ENCODE data around the gene SLC22A14. TPM values are rescaled to one million over a fixed set of nuclear protein-coding genes. Genes with fewer than 3 reads are reported as not detected.

SLC22A14 gene
- total RNA-seq, 1 experiment from 2014 or later, result not detected

DNA sequence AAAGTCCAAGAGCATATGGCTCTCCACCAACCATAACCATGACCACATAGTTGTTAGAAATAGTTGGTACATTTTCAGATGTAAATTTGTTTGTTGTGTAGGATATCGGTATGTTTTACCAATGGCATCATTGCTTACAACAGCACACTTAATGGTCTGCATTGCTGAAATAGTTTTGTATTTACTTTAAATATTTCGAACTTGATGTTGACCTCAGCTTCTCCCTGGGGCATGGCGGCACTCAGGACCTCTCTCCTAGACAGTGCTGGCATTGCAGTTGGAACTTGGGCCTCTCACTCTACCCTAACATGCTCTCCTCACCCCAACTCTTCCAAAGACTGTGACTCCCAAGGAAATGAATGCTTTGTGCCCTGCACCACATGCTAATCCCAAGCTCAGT is 11.5 kb upstream of the SLC22A14 start:
- H3K9me3 ChIP-seq (ENCODE audit: control insufficient read depth, low read depth, low read length), result no peaks in the 10 kb centered on the region
- Mint-ChIP-seq H3K27me3 (ENCODE audit: low read depth) (peaks cover 1% of the 10 kb centered on the region; the same call in 1 of the 2 replicates), H3K27ac (peak overlapping the region in 1 of 3 experiments; percentile 14; a peak in 2 of 7 replicates), H3K4me1 (peaks cover 11% of the 10 kb centered on the region in 2 experiments), H3K4me3 (no peak overlapping the region), H3K36me3 (ENCODE audit: insufficient read depth in 1 of 3, low read depth in 3 of 3) (no peaks in the 10 kb centered on the region), H3K9me3 (no peaks in the 10 kb centered on the region)
- no peak overlapping the region for H3K9ac ChIP-seq (ENCODE audit: extremely low read depth, insufficient read length, low read length)
- H3K79me1 ChIP-seq (ENCODE audit: insufficient read depth, low read depth, low read length, poor library complexity, severe bottlenecking), result no peaks in the 10 kb centered on the region
- no peak overlapping the region for H3K23ac ChIP-seq (ENCODE audit: insufficient read length, low read depth, low read length)
- no peak overlapping the region for H3K14ac ChIP-seq (ENCODE audit: insufficient read depth, low read length)
- no peak overlapping the region for H2BK15ac ChIP-seq (ENCODE audit: low read depth, low read length)
- no peak overlapping the region for H4K5ac ChIP-seq (ENCODE audit: insufficient read length, low read depth, low read length)
- H3K18ac ChIP-seq (ENCODE audit: insufficient read length, low read depth, low read length), result no peak overlapping the region
- no peak overlapping the region for H2AFZ ChIP-seq (ENCODE audit: low read length)
- no peak overlapping the region for H4K8ac ChIP-seq (replicated peaks; ENCODE audit: insufficient read length, low read depth, low read length)
- no peak overlapping the region for H4K91ac ChIP-seq (ENCODE audit: insufficient read length, low read depth, low read length)
- no peak overlapping the region for H3T11ph ChIP-seq (ENCODE audit: low read length)
- no peaks in the 10 kb centered on the region for H4K20me1 ChIP-seq (ENCODE audit: control insufficient read depth, insufficient read depth, insufficient read length)
- no peak overlapping the region for H3K56ac ChIP-seq (ENCODE audit: insufficient read length, low read depth, low read length)
- no peak overlapping the region for H2BK12ac ChIP-seq (ENCODE audit: insufficient read length, low read depth, low read length)
- H3K27ac ChIP-seq (ENCODE audit: insufficient read length, low read depth, low read length), result no peak overlapping the region
- H3K27me3 ChIP-seq (ENCODE audit: insufficient read depth, low read length), result no peaks in the 10 kb centered on the region
- no CpG with 5 or more reads among the region's 3 CpGs for WGBS (ENCODE audit: extremely low coverage, insufficient read length, low lambda C conversion rate)
- TF ChIP-seq, protein P1, sequence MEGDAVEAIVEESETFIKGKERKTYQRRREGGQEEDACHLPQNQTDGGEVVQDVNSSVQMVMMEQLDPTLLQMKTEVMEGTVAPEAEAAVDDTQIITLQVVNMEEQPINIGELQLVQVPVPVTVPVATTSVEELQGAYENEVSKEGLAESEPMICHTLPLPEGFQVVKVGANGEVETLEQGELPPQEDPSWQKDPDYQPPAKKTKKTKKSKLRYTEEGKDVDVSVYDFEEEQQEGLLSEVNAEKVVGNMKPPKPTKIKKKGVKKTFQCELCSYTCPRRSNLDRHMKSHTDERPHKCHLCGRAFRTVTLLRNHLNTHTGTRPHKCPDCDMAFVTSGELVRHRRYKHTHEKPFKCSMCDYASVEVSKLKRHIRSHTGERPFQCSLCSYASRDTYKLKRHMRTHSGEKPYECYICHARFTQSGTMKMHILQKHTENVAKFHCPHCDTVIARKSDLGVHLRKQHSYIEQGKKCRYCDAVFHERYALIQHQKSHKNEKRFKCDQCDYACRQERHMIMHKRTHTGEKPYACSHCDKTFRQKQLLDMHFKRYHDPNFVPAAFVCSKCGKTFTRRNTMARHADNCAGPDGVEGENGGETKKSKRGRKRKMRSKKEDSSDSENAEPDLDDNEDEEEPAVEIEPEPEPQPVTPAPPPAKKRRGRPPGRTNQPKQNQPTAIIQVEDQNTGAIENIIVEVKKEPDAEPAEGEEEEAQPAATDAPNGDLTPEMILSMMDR (conservative IDR thresholded peaks at IDR 0.05), result no peak
- no peak overlapping the region for H2BK5ac ChIP-seq (ENCODE audit: insufficient read length, low read length)
- H3K79me2 ChIP-seq (ENCODE audit: insufficient read depth, low read length), result no peaks in the 10 kb centered on the region
- H2BK20ac ChIP-seq (ENCODE audit: low read depth, low read length, poor library complexity, severe bottlenecking), result no peak overlapping the region
- H2AK5ac ChIP-seq (ENCODE audit: insufficient read length, low read length), result no peak overlapping the region
- H3K4me1 ChIP-seq (ENCODE audit: insufficient read depth, low read length), result no peaks in the 10 kb centered on the region; the same call in none of the 2 replicates
- H3K4ac ChIP-seq (ENCODE audit: low read depth, low read length), result no peak overlapping the region
- no peak for DNase-seq
- H3K4me2 ChIP-seq (ENCODE audit: insufficient read depth, insufficient read length, low read length), result no peak overlapping the region
- no peak overlapping the region for H2BK120ac ChIP-seq (ENCODE audit: low read depth, low read length, poor library complexity, severe bottlenecking)
- H3K23me2 ChIP-seq (ENCODE audit: insufficient read length, low read depth, low read length, poor library complexity, severe bottlenecking), result no peaks in the 10 kb centered on the region

Measured in H9 (cell line).